GM19023 (cell line): Measurements from ENCODE around the gene XXYLT1.

ENCODE experiments used
- ATAC-seq: cut with Tn5 transposase; IDR thresholded peaks from one replicate; pipeline ENCODE4 v1.9.1; 2021; ENCODE audit warnings: mild to moderate bottlenecking, moderate library complexity; ENCODE audit not compliant: unreplicated experiment

Gene XXYLT1

DNA sequence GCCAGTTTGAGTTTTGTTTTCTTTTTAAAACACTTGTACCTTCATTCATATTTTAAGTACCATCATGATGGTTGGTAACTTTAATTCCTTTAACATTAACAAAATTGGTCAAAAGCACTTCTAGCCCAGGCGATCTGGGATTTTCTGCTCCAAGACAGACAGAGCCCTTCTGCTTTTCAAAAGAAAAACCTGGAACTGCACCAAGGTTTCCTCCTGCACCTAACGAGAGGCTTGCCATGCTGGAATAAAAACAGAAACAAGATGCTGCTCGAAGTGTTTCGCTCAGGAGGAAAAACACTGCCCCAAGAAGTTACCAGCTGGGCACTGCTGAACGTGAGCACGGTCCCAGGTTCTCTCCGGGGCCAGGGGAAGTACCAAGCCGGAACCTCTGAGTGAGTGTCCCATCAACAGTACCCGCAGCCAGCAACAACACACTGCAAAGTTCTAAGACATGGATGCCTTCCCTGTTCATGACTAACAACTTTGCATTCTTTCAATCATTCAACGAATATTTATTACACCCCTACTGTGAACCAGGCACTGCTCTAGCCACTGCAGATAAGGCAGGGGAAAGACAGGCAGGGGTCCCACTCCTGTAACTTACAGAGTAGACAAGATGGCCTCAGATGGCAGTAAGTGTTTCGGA, 98.8 kb downstream of the XXYLT1 start:
- no peak for ATAC-seq

DNA sequence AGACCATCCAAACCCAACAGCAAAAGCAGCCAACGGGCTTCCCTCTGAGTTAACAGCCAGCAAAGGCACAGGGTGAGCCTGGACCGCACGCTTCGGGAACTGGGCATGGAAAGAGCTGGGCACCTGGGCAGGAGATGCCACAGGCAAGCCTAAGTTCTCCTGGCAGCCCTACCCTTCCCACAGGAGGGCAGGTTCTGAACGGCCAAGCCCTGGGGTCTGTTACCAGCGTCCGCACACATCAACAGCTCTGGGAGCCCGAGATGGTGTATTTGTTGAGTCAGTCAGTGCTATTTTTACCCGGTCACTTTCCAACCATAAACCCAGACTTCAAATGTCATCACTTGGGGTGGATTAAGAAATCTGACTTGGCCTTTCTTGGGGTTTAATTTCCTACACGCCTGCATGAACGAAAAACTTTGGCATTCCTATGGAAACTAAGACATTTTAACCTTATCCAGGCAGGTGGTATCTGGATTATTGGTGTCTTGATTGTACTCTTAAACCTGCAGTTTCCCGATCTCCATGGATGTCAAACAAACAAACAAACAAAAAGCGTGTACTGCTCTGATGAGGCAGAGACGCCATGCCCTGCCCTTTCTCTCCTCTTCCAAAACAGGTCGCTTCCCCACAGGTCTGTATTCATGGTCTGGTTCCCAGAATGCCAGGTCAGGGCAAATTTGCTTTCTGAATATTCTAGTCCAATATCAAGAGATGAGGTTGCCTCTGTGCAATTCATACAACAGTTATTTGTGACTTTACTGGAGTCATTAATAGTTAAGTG, 99.7 kb downstream of the XXYLT1 start:
- ATAC-seq = no peak

- no peak for ATAC-seq
Observed at GRCh38 chr3:195170496-195170895, 100.5 kb downstream of the XXYLT1 start.

- no peak for ATAC-seq
Observed at GRCh38 chr3:195169011-195169649, 101.8 kb downstream of the XXYLT1 start.

GRCh38 chr3:195168009-195168762, 102.8 kb downstream of the XXYLT1 start:
- no peak for ATAC-seq

- no peak for ATAC-seq
Observed at GRCh38 chr3:195165790-195166189, 105.2 kb downstream of the XXYLT1 start.

- ATAC-seq = no peak
Observed at GRCh38 chr3:195165265-195165609, 105.7 kb downstream of the XXYLT1 start.

- no peak for ATAC-seq
Observed at GRCh38 chr3:195164573-195165264, 106.2 kb downstream of the XXYLT1 start.

GRCh38 chr3:195163719-195164572, 107.0 kb downstream of the XXYLT1 start:
- no peak for ATAC-seq

DNA sequence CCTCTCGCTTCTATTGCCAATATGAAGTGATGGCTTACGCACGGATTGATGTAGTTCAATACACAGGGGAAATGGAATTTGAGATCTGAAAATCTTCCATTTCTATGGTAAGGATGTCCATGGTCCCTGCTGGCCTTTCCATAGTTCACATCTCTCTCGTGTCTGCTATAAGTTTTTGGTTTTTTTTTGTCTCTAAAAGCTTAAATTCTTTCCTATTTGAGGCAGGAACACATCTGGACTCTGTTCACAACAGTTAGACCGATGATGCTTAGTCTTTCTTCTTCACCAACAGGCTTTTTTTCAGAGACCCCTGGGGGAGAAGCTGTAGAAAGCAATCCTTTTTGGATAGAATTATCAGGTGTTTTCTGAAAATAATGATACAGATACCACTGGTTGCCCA, 108.1 kb downstream of the XXYLT1 start:
- no peak for ATAC-seq

- ATAC-seq = peak; percentile 50
Observed at GRCh38 chr3:195162033-195162669, 108.8 kb downstream of the XXYLT1 start.

DNA sequence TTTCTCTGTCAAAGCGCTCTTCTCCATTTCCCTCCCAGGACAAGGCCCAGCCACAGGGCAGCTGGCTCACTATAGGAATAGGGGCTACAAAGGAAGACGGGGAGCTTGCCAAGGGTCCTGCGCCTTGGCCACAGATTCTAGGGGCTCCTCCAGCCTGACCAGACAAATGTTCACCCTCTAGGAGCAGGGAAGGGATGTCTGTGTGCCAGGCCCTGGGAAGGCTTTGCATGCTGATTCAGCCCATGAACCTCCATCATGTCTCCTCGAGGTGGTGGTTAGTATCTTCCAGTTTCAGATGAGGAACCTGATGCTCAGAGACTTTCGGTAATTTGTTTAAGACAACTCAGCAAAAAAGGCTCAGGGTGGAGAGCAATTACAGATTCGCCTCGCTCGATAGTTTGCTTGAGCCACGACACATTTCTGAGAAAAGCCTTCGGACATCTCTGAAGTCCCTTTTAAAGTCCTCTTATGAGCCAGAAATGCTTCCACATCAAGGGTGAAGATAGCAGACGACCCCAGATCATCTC, 110.0 kb downstream of the XXYLT1 start:
- no peak for ATAC-seq

DNA sequence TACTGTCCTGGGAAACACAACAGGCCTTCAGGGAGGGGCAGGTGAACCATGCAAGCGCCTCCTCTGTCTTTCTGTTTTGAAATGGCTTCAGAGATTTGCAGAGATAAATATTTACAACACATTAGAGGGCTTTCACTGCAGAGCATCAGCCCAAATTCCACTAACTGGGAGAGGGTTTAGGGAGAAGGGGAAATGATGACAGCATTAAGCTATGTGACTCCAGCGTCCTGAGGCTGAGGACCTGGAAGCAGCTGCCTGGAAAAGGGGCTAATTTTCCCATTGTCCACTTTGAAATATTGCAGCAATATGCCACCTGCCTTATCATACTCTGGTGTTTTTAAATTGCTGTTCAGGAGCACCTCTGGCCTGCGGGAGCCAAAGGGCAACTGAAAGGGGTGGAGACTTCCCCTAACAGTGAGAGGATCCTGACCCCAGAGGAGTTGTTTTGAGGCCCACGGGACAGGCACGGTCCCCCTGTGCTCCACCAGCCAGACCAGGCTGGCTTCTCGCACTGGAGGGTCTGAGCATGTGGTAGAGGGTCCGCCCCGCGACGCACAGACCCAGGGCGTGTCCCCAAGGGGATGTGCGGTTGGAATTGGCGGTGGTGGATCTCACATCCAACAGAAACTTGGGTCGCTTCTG, 110.6 kb downstream of the XXYLT1 start:
- no peak for ATAC-seq

- ATAC-seq = no peak
Observed at GRCh38 chr3:195159814-195160165, 111.2 kb downstream of the XXYLT1 start.

- no peak for ATAC-seq
Observed at GRCh38 chr3:195159117-195159813, 111.7 kb downstream of the XXYLT1 start.

DNA sequence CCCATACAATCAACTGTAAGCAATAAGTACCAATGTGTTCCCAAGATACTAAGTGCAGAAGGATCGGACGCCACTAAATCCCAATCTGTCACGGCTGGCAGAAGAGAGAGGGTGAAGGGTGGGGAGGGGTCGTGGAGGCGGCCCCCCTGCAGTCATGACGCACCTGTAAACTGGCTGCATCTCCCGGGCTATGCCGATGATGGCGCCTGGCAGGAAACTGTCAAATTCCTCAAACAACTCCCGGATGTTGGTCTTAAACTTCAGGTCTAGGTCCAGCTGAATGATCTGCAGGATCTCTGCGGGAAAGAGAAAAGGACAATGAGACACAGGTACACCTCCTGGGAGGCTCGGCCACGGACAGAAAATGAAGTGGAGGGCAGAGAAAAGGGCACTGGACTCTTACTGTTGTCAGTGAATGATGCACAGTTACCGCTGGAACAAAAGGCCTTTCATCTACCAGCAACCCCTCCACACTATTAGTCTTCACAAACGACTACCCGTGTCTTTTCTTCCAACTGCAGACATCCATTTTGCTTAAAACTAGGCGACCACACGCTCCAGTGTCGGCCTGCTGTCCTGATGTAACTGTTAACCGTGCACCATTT, 114.6 kb downstream of the XXYLT1 start:
- ATAC-seq = no peak

- no peak for ATAC-seq
Observed at GRCh38 chr3:195155570-195156241, 115.3 kb downstream of the XXYLT1 start.
